MM.1S (cell line): Measurements from ENCODE around the gene STYXL1.

Experiments used
- DNase-seq: peaks from one replicate; pipeline ENCODE4 v3.0.0-alpha.2; 2015
- H2AFZ ChIP-seq: fragments of 300-600 bp; sonication (generic); 2 replicates; pipeline ENCODE4 v1.6.0; 2016; ENCODE audit warnings: antibody characterized with exemption, low read length
- H3F3A ChIP-seq: fragments of 300-600 bp; sonication (generic); 2 replicates; pipeline ENCODE4 v1.6.1; 2016; ENCODE audit warnings: mild to moderate bottlenecking, antibody characterized with exemption, low read length, moderate library complexity, mixed read lengths; ENCODE audit not compliant: insufficient read depth
- H3K27ac ChIP-seq: fragments of 300-600 bp; sonication (generic); 2 replicates; pipeline ENCODE4 v1.5.1; 2016; ENCODE audit warnings: mild to moderate bottlenecking, low read length
- H3K27me3 ChIP-seq: fragments of 300-600 bp; sonication (generic); replicated peaks from 2 replicates; pipeline ENCODE4 v1.6.0; 2016; ENCODE audit warnings: low read length; ENCODE audit not compliant: insufficient read depth
- H3K36me3 ChIP-seq: fragments of 300-600 bp; sonication (generic); replicated peaks from 2 replicates; pipeline ENCODE4 v1.6.1; 2016; ENCODE audit warnings: mild to moderate bottlenecking, low read length, mixed read lengths; ENCODE audit not compliant: insufficient read depth
- H3K4me1 ChIP-seq: fragments of 300-600 bp; sonication (generic); 2 replicates; pipeline ENCODE4 v1.6.1; 2016; ENCODE audit warnings: low read length, mixed read lengths
- H3K4me2 ChIP-seq: fragments of 300-600 bp; sonication (generic); 2 replicates; pipeline ENCODE4 v1.6.0; 2016; ENCODE audit warnings: low read depth, low read length
- H3K4me3 ChIP-seq: fragments of 300-600 bp; sonication (generic); 2 replicates; pipeline ENCODE4 v1.5.1; 2016; ENCODE audit warnings: low read length, mixed read lengths
- H3K79me2 ChIP-seq: fragments of 300-600 bp; sonication (generic); 2 replicates; pipeline ENCODE4 v1.6.1; 2016; ENCODE audit warnings: mixed run types, low read length, mixed read lengths
- H3K9ac ChIP-seq: fragments of 300-600 bp; sonication (generic); 2 replicates; pipeline ENCODE4 v1.6.1; 2016; ENCODE audit warnings: low read length, mixed read lengths
- H3K9me2 ChIP-seq: fragments of 300-600 bp; sonication (generic); replicated peaks from 2 replicates; pipeline ENCODE4 v1.6.1; 2016; ENCODE audit warnings: mild to moderate bottlenecking, low read length, mixed read lengths; ENCODE audit not compliant: insufficient read depth
- H3K9me3 ChIP-seq: fragments of 300-600 bp; sonication (generic); replicated peaks from 2 replicates; pipeline ENCODE4 v1.6.1; 2016; ENCODE audit warnings: mild to moderate bottlenecking, low read length, mixed read lengths; ENCODE audit not compliant: insufficient read depth
- H4K20me1 ChIP-seq: fragments of 300-600 bp; sonication (generic); 2 replicates; pipeline ENCODE4 v1.6.1; 2016; ENCODE audit warnings: mild to moderate bottlenecking, low read length, moderate library complexity, mixed read lengths; ENCODE audit not compliant: insufficient read depth
- EZH2 ChIP-seq: fragments of 300-600 bp; sonication (generic); optimal IDR thresholded peaks from 2 replicates; pipeline ENCODE3; 2017; ENCODE audit warnings: low read depth, mild to moderate bottlenecking, antibody characterized with exemption, low read length, mixed read lengths
- EZH2phosphoT487 ChIP-seq: fragments of 300-600 bp; sonication (generic); IDR thresholded peaks from 2 replicates; pipeline ENCODE4 v1.6.1; 2018; ENCODE audit warnings: antibody characterized with exemption, low read length
- TF ChIP-seq, protein P1 (sequence below): fragments of 300-600 bp; sonication (generic); IDR thresholded peaks from 2 replicates; pipeline ENCODE4 v1.5.1; 2016; ENCODE audit warnings: antibody characterized with exemption, low read length, mixed read lengths

STYXL1 gene

DNA sequence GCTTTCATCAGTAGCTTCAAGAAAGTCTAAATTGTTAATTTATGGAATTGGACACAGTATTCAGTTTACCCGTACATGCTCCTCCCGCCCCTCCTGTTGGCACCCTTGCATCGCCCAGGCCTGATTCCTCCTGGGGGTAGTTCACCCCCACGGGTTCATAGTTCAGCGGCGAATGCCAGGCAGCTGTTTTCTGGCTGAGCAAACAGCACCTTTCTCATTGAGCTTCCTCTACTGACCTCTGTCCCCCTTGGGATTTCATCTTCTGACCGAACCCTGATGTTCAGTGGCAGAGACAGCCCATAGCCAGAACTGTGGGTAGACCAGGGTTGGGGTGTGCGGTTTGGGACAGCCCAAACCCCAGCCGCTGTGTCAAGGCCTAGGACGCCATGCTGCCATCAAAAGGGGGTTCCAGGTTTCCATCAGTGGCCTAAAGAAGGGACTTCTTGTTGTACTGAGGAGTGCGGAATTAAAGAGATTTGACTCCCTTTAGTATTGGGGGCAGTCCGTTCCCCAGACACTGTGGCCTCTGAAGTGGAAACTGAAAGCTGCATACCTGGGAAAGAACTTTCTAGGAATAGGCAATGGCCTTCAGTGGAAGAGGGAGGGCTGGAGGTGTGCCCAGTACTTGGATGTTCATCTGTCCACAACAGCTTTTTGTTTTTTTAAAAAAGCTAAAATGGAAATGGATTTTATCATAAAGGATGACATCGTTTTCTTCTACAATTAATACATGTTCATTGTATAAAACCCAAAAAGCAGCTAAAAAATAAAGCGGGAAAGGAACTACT, 19.1 kb upstream of the STYXL1 start:
- no peak overlapping the region for H3K9ac ChIP-seq
- no peaks in the 10 kb centered on the region for H3K79me2 ChIP-seq
- no peaks in the 10 kb centered on the region for H3K9me2 ChIP-seq
- H4K20me1 ChIP-seq: no peaks in the 10 kb centered on the region
- H3K36me3 ChIP-seq: 0 out of 2 replicates have a peak, but pooled peaks cover 5% of the 10 kb centered on the region
- no peaks in the 10 kb centered on the region for H3K27me3 ChIP-seq
- no peak overlapping the region for H2AFZ ChIP-seq
- no peak overlapping the region for H3K27ac ChIP-seq
- no peaks in the 10 kb centered on the region for H3F3A ChIP-seq
- no peaks in the 10 kb centered on the region for H3K9me3 ChIP-seq
- H3K4me2 ChIP-seq: no peak overlapping the region
- H3K4me3 ChIP-seq: no peak overlapping the region
- no peaks in the 10 kb centered on the region for H3K4me1 ChIP-seq
- TF ChIP-seq, protein P1, sequence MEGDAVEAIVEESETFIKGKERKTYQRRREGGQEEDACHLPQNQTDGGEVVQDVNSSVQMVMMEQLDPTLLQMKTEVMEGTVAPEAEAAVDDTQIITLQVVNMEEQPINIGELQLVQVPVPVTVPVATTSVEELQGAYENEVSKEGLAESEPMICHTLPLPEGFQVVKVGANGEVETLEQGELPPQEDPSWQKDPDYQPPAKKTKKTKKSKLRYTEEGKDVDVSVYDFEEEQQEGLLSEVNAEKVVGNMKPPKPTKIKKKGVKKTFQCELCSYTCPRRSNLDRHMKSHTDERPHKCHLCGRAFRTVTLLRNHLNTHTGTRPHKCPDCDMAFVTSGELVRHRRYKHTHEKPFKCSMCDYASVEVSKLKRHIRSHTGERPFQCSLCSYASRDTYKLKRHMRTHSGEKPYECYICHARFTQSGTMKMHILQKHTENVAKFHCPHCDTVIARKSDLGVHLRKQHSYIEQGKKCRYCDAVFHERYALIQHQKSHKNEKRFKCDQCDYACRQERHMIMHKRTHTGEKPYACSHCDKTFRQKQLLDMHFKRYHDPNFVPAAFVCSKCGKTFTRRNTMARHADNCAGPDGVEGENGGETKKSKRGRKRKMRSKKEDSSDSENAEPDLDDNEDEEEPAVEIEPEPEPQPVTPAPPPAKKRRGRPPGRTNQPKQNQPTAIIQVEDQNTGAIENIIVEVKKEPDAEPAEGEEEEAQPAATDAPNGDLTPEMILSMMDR: no peak
- TF ChIP-seq EZH2phosphoT487 (no peak), EZH2 (no peak)
- no peak for DNase-seq

DNA sequence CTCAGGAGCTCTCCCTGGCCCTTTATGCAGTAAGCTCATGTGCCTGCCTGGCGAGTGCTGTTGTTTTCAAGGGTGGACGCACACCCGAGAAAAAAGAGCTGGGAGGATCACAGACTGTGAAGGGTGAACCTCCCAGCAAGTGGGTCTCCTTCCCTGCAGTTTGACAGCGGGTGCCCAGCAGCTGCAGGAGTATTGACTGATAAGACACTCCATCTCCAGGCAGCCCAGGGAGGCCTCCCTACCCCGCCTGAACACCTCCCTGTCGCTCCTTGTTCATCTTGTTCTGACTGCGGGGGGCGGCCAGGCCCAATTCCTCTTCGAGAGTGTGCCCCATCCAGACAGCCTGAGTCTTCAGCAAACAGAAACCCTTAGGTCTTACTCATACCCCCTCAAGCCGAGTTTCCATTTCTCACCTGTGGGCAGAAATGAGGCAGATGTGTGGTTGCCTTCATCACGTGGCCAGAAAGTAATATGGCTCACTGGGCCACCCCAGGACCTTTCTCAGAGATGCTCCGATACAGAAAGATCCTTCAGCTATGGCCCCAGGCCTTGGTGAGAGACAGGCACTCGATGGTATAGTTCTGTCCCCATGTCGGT, 17.3 kb upstream of the STYXL1 start:
- H3K36me3 ChIP-seq: peaks cover 10% of the 10 kb centered on the region; the same call in 1 of the 2 replicates

DNA sequence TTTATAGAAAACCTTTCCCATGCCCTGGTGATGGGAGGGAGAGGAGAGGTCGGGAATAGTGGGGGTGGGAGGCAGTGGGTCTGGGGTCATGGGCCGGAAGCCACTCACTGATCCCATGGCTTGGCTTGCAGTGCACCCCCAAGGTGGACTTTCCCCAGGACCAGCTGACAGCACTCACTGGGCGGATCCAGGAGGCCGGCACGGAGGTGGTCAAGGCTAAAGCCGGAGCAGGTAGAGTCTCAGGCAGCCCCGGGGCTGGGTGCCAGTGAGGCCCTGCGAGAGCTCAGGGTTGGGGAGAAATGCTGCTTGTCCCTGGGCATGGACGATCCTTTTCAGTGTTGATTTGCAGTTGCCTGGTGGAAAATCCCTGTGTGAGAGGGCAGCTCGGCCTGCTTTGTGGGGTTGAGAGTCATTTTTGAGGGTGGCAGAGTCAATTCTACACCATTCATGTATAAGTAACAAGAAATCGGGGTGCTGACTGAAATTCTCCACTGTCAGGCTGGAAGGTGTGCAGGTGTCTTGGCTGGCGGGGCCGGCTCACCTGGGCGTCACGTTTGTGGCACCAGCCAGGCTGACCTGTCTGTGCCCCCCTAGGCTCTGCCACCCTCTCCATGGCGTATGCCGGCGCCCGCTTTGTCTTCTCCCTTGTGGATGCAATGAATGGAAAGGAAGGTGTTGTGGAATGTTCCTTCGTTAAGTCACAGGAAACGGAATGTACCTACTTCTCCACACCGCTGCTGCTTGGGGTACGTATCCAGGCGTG, 16.6 kb upstream of the STYXL1 start:
- Histone ChIP-seq H3K9ac (no peak overlapping the region), H3K4me3 (no peak overlapping the region), H3K4me2 (no peak overlapping the region), H3F3A (no peaks in the 10 kb centered on the region), H3K27ac (no peak overlapping the region), H2AFZ (no peak overlapping the region), H4K20me1 (no peaks in the 10 kb centered on the region), H3K9me2 (no peaks in the 10 kb centered on the region), H3K9me3 (no peaks in the 10 kb centered on the region), H3K4me1 (no peaks in the 10 kb centered on the region), H3K79me2 (no peaks in the 10 kb centered on the region), H3K36me3 (peaks cover 10% of the 10 kb centered on the region; the same call in 1 of the 2 replicates), H3K27me3 (no peaks in the 10 kb centered on the region)
- no peak for DNase-seq
- TF ChIP-seq EZH2 (no peak), EZH2phosphoT487 (no peak)
- TF ChIP-seq, protein P1: no peak

More for the DNA sequence above, 17.3 kb upstream of the STYXL1 start:
- no peaks in the 10 kb centered on the region for H3K4me1 ChIP-seq
- TF ChIP-seq EZH2 (no peak), EZH2phosphoT487 (no peak)
- TF ChIP-seq, protein P1: no peak
- H2AFZ ChIP-seq: no peak overlapping the region
- no peak for DNase-seq
- no peaks in the 10 kb centered on the region for H3K9me2 ChIP-seq
- H3K9ac ChIP-seq: no peak overlapping the region
- H4K20me1 ChIP-seq: no peaks in the 10 kb centered on the region
- no peaks in the 10 kb centered on the region for H3F3A ChIP-seq
- H3K27me3 ChIP-seq: no peaks in the 10 kb centered on the region
- H3K9me3 ChIP-seq: no peaks in the 10 kb centered on the region
- no peak overlapping the region for H3K4me3 ChIP-seq
- H3K27ac ChIP-seq: no peak overlapping the region
- no peak overlapping the region for H3K4me2 ChIP-seq
- no peaks in the 10 kb centered on the region for H3K79me2 ChIP-seq
